GM21447 (cell line): ENCODE data around the gene UBXN6.
A peak's percentile ranks its signal among the peaks of the same experiment; 100 is the strongest.

Experiments
- ATAC-seq: cut with Tn5 transposase; IDR thresholded peaks from one replicate; pipeline ENCODE4 v1.9.1; 2021; ENCODE audit not compliant: unreplicated experiment

UBXN6 gene

DNA sequence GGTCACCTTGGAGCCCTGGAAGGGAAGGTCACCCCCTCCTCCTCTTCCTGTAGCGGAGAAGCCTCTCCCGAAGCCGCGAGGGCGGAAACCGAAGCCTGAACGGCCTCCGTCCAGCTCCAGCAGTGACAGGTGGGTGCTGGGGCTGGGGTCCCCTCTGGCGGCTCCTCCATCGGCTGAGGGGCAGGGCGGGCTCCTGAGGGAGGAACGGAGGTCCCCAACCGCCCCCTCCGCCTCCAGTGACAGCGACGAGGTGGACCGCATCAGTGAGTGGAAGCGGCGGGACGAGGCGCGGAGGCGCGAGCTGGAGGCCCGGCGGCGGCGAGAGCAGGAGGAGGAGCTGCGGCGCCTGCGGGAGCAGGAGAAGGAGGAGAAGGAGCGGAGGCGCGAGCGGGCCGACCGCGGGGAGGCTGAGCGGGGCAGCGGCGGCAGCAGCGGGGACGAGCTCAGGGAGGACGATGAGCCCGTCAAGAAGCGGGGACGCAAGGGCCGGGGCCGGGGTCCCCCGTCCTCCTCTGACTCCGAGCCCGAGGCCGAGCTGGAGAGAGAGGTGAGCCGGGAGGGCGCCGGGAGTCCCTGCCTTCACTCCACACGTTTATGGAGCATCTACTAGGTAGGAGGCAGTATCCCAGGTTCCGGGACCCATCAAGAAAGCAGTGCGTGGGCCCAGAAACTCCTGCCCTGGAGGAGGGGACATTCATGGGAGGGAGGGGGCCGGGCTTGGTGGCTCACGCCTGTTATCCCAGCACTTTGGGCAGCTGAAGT, 36.5 kb upstream of the UBXN6 start:
- ATAC-seq, result no peak

DNA sequence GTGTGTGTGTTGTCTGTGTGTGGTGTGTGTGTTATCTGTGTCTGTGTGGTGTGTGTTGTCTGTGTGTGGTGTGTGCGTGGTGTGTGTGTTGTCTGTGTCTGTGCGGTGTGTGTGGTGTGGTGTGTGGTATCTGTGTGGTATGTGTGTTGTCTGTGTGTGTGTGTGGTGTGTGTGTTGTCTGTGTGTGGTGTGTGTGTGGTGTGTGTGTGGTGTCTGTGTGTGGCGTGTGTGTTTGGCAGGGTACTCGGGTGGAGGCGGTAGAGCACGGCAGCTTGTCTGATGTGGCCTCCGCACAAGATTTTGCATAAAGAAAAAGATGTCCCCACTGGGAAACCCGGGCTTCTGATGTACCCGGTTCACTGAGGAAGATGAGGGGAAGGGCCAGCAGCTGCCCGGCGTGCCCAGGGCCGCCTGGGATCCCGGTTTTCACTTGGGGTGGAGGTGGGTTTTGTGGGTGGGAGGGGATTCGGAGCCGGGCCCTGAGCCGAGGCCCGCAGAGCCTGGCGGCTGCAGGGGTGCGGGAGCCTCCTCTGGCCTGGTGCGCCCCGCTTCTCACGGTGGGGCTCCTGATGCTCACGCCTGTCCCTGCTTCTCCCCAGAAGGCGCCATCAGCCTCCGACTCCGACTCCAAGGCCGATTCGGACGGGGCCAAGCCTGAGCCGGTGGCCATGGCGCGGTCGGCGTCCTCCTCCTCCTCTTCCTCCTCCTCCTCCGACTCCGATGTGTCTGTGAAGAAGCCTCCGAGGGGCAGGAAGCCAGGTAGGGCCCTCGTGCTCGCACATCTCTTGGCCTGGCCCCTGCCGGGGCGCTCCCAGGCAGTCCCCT, 35.7 kb upstream of the UBXN6 start:
- ATAC-seq, result no peak

DNA sequence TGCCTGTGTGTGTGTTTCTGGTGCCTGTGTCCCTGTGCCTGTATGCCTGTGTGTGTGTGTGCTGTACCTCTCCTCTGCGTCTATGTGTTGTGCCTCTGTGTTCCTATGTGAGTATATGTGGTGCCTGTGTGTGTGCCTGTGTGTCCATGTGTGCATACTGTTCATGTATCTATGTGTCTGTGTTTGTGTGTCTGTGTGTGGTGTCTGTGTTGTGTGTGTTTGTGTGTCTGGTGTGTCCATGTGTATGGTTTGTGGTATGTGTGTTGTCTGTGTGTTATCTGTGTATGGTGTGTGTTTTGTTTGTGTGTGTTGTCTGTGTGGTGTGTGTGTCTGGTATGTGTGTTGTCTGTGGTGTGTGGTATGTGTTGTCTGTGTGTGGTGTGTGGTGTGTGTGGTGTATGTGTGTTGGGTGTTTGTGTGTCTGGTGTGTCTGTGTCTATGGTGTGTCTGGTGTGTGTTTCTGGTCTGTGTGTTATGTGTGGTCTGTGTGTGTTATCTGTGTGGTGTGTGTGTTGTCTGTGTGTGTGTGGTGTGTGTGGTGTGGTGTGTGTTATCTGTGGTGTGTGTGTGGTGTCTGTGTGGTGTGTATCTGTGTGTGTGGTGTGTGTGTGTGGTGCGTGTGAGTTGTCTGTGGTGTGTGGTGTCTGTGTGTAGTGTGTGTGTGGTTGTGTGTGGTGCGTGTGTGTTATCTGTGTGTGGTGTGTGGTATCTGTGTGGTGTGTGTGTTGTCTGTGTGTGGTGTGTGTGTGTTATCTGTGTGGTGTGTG, 34.9 kb upstream of the UBXN6 start:
- no peak for ATAC-seq

DNA sequence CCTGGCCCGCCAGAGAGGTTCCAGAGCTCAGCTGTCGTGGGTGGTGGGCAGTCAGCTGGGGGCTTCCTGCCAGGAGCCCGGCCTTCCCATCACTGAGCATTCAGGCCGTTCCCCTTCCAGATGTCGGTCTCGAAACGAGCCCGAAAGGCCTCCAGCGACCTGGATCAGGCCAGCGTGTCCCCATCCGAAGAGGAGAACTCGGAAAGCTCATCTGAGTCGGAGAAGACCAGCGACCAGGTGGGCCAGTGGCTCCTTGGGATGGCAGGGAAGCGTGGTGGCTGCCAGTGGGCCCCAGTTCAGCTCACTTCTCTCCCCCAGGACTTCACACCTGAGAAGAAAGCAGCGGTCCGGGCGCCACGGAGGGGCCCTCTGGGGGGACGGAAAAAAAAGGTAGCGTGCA, 33.9 kb upstream of the UBXN6 start:
- no peak for ATAC-seq

DNA sequence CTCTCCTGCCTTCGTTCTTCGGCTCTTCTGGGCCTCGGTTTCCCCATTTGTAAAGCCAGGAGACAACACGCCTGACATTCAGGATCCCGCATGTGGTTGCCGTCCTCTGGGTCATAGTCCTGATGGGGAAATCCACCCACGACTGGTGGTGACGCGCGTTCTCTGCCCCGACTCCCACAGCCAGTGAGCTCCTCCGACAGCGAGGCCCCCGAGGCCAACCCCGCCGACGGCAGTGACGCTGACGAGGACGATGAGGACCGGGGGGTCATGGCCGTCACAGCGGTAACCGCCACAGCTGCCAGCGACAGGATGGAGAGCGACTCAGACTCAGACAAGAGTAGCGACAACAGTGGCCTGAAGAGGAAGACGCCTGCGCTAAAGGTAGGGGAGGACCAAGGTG, 30.9 kb upstream of the UBXN6 start:
- no peak for ATAC-seq

DNA sequence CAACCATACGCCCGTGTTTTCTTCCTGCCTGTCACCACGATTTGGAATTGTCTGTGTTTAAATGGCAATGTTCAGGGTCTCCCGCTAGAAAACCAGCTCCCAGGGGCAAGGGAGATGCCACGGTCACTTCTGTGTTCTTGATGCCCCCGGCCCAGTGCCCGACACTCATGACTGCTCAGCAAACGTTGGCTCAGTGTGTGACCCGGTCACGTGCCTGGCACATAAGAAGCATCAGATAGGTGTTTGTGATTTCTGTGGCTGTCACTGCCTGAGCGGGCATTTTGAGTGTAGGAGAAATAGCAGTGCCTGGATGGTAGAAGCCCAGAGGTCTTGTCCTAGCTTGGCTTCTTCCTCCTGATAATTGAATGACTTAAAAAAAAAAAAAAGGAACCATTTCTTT, 30.0 kb upstream of the UBXN6 start:
- no peak for ATAC-seq

DNA sequence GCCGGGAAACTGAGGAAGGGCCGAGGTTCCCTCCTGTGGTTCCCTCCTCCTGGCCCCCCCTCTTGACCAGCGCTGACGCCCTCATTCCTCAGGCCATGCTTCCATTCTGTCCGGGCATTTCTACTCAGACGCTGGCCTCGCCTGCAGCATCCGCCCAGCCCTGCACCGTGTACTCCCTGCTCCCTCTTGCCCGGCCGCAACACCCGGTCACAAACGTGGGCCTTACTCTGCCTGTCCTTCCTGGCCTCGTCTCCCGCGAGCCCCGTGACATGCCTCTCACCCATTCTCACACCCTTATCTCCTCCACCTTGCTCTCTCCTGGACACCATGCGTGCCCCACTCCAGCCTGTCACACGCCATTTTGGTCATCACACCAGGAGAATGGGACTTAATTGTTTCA, 25.8 kb upstream of the UBXN6 start:
- ATAC-seq, result no peak

DNA sequence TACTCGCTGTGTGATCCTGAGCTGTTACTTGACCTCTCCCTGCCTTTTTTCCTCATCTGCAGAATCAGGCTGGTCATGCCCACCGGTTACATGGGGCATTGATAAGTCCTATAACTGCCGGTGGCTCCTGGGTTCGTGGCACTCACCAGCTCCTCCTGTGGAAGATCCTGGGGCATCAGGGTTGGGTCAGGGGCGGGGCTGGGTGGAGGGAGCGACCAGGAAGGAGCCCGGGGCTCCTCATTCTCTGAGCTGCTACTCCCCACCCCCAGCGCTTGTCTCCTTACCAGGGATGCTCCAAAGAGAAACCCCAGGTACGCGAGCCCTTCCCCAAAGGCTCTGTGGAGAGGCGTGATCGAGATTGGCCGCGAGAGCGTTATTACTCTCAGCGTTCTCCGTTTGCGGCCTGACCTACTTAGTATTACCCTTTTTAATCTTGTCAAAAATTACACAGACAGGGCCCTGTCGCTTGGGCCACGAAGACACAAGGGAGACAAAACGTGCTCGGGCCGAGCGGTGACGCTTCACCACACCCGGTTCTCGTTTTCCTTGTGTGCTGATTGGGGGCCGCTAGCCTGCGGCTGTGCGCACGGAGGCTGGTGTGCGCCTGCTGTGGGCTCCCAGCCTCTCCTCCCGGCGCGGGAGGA, 25.2 kb upstream of the UBXN6 start:
- ATAC-seq, result no peak

DNA sequence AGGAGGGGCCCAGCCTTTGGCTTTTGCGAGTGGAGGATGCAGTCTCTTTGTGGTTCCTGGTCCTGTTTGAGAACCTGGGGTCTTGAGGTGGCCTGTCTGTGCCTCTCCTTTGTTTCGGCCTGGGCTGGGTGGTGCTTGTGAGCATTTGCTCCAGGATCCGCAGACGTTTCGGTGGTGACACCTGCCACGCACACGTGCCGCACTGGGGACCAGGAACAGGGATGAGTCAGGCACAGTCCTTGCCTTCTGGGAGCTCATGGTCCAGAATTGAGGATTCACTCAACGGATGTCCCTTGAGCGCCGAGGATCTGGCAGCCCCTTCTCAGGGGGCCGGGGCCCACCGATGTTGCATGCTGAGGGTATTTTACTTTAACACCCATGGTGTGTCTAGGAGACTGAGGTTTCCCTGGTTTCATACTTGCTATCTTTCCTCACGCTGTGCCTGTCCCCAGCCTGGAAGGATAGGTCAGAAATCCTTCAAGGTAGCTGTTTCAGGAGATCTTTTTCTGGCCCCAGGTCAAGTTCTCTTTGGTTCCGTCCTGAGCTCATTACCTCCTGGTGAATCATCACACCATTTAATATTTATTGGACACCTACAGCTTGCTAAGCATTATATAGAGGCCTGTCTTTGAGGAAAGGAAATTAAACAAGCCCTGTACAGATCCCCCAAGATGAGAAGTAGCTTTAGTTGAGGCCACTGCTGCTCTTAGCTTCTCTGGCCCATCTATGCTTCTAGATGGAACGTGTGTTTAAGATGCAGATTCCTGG, 19.6 kb upstream of the UBXN6 start:
- no peak for ATAC-seq

DNA sequence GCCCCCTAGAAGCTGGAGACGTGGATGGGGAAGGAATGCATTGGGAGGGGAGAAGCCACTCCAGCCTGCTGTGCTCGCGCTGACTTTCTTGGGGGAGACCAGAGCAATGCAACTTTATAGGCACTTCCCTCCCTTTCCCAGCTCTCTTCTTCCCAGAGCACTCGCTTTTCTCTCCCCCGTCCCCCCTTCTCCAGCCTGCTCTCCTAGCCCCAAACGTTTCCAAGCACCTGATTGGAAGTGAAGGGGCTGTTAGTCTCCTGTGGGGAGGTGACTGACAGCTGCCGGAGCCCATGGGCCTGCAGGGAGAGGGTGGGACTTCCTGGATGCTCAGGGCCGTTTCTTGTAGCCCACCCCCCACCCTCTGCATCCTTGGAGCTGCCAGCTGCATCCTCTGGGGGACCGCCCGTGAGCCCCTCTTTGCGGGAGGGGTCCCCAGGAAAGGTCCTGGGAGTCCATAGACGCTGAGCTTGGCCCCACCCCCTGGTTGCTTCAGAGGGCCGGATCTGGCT, 17.0 kb upstream of the UBXN6 start:
- ATAC-seq, result no peak

DNA sequence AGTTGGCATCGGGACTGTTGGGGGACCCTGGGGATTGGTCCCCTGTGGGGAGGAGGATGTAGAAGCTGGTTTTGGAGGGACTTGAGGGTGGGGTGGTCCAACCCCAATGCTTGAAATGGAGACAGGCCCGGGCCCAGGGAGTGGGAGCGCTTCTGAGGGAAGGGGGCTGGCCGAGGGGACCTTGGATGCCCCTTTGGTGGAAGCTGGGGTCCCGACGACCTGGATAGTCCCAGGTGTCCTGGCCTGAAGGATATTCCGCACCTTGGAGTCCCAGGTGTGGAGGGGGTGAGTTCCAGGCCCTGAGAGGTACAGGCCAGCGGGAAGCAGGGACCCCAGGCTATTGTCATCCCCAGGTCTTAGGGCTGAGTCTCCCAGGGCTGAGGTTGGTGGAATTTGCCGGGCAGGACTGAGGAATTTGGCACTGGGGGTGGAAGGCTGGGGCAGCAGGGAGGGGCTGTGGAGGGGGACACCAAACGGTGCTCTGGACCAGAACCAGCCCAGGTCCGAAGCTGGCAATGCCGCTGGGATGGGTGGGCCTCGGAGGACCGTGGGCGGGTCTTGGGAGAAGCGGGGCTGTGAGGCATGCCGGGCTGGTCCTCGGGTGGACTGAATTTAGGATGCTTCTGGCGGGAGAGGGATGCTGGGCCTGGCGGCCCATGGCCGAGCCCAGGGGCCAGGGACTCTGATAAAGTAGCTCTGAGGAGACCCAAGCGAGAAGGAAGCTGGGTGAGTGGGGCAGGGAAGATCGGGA, 16.3 kb upstream of the UBXN6 start:
- ATAC-seq, result no peak

DNA sequence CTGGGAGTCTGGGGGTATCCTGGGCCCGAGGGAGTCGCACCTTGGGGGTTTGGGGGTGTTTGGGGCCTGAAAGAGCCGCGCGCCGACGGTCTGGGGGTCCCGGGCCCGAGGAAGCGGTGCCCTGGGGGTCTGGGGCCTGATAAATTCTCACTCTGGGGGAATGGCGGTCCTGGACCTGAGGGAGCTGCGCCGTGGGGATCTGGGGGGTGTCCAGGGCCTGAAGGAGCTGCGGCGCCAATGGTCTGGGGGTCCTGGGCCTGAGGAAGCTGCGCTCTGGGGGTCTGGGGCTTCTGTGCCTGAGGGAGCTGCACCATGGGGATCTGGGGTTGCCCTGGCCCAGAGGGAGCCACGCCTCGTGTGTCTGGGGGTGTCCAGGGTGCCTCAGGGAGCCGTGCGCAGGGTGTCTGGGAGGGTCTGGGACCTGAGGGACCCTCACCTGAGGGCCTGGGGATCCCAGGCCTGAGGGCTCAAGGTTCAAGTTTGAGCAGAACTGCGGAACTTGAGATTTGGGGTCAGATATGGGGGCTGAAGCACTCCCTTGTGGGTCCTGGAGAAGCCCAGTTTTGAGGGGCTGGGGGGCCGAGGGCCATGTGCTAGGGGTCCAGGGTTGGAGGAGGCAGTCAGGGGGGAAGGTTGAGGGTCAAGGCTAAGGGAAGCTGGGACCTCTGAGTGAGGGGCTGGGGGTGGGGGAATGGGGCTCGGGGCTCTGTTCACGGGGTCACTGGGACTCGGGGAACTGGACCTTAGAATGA, 15.6 kb upstream of the UBXN6 start:
- ATAC-seq, result no peak

DNA sequence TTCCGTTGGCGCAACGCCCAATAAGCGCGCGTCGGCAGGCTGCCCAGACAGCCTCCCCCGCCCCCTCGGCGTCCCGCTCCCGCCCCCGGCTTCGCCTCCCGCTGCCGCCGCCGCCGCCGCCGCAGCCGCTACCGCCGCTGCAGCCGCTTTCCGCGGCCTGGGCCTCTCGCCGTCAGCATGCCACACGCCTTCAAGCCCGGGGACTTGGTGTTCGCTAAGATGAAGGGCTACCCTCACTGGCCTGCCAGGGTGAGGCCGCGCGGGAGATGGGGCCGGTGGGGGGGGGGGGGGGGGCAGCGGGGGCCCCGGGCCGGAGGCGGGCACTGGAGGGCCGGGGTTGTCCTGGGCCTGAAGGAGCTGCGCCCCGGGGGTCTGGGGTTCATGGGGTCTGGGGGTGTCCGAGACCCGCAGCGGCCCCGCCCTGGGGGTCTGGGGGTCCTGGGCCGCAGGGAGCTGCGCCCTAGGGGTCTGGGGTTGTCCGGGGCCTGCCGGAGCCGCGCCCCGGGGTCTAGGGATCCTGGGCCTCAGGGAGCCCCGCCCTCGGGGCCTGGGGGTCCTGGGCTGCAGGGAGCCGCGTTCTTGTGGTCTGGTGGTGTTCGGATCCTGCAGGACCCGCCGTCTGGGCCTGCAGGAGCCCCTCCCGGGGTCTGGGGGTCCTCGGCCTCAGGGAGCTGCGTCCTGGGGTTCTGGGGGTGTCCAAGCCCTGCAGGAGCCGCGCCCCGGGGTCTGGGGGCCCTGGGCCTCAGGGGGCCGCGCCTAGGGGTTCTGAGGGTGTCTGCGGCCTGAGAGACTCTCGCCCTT, 14.8 kb upstream of the UBXN6 start, which contains the start of gene HDGFL2:
TSS of gene HDGFL2 (plus strand) at position 124 of the 801 bp plus-strand sequence. CDS start at position 178, 54 bp downstream.
- ATAC-seq, result no peak

DNA sequence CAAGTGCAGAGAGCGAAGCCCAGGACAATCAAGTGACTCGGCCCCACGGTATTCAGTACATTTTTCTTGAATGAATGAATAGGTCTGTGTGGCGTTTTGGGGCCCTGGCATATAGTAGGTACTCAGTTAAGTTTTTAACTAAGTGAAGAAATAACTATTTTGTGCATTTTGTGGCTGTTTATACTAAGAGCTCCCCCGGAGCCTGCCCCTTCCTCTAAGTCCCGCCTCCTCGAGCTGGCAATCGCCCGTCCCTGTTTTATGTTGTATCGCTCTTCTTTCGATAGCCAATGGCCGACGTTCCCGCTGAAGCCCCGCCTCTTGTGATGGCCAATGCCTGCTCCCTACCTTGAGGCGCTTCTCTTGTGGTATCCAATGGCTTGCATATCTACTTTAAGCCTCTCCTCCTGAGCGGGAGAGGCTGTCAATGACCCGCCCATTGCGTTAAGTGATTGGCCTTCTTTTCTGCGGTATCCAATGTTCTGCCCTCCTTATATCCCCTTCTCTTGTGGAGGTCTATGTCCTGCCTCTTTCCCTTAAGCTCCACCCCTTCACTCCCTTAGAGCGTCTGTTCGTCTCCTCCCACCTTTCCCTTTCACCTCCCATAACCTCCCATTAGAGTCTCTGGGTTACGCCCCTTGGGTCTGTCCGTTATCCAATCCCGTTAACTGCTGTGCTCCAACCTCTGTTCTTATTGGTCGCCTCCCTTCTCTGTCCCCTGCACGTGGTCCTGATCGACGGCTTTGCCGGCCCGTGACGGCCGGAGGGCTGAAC, 14.0 kb upstream of the UBXN6 start:
- peak; percentile 81 for ATAC-seq

DNA sequence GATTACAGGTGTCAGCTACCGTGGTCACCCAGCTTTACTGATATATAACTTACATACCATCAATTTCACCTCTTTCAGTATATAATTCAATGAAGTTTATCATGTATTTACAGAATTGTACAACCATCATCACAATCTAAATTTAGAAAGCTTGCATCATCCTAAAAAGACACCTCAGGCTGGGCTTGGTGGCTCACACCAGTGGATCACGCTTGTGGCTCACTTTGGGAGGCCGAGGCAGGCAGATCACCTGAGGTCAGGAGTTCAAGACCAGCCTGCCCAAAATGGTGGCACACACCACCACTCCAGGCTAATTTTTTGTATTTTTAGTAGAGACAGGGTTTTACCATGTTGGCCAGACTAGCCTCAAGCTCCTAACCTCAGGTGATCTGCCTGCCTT, 10.2 kb upstream of the UBXN6 start:
- ATAC-seq, result no peak

DNA sequence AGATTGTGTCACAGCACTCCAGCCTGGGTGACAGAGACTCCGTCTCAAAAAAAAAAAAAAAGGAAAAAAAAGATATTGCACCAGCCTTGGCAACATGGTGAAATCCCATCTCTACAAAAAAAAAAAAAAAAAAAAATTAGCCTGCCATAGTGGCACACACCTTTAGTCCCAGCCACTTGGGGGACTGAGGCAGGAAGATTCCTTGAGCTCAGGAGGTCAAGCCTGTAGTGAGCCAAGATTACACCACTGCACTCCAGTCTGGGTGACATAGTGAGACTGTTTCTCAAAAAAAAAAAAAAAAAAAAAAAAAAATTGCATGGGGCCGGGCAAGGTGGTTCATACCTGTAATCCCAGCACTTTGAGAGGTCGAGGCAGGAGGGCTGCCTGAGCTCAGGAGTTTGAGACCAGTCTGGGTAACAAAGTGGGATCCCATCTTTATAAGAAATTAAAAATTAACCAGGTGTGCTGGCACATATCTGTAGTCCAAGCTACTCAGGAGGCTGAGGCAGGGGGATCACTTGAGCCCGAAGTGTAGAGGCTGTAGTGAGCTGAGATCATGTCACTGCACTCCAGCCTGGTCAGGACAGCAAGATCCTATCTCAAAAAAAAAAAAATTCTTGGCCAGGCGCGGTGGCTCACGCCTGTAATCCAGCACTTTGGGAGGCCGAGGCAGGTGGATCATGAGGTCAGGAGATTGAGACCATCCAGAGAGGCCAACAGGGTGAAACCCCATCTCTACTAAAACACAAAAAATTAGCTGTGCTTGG, 7.4 kb upstream of the UBXN6 start:
- ATAC-seq, result no peak
